CD4-positive, alpha-beta T cell treated with Interleukin-21 for 1 hour (primary cell): ENCODE data around the gene BTG3.

Experiments
- DNase-seq: peaks from one replicate; pipeline ENCODE4 v3.0.0-alpha.2; 2020

The BTG3 gene, protein sequence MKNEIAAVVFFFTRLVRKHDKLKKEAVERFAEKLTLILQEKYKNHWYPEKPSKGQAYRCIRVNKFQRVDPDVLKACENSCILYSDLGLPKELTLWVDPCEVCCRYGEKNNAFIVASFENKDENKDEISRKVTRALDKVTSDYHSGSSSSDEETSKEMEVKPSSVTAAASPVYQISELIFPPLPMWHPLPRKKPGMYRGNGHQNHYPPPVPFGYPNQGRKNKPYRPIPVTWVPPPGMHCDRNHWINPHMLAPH

GRCh38 chr21:17612565-17613241 is at the start of gene BTG3:
Gene BTG3, minus strand, starts transcription at chr21:17612901. Its CDS starts 3,757 bp downstream, at chr21:17609144.
- DNase-seq = peak; percentile 88

DNA sequence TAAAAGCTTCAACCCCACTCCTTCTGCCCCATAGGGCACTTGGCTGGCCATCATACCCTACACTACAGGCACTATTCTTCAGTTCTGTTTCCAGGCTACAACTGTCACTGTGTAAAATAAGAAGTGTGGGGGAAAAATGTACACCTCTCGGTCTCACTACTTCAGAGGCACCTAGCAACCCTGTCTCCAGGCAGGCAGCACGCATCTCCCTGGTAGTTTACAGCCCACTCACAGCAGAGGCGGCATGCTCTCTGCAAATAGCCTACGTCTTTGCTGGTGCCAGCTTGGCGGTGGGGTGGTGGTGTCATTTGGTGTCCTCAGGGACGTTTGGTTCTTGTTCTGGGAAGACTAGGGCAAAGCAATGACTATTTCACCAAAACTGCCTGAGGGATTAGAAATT is 48.2 kb upstream of the BTG3 start:
- no peak for DNase-seq

- DNase-seq = no peak
Measured at GRCh38 chr21:17660452-17660851, 47.8 kb upstream of the BTG3 start.

DNA sequence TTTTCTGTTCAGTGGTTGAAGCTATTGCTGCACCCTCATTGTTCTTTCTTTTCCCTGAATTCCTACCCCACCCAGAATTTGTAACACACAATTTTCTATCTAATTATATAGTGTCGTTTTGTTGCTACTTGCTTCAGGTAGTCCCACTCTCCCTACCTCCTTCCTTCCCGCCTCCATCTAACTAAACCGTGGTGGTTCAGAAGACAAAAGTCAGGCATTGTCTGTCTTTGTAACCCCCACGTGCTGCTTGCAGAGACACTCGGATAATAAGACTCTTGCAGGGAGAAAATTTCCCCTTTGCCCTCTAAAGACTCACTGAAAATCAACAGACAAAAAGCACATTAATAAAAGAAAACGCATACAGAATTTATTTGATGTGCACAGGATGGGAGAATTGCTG is 46.2 kb upstream of the BTG3 start:
- no peak for DNase-seq

GRCh38 chr21:17651526-17651925 is 38.8 kb upstream of the BTG3 start:
- no peak for DNase-seq

- no peak for DNase-seq
Measured at GRCh38 chr21:17650292-17650691, 37.6 kb upstream of the BTG3 start.

- no peak for DNase-seq
Measured at GRCh38 chr21:17646790-17647189, 34.1 kb upstream of the BTG3 start.

DNA sequence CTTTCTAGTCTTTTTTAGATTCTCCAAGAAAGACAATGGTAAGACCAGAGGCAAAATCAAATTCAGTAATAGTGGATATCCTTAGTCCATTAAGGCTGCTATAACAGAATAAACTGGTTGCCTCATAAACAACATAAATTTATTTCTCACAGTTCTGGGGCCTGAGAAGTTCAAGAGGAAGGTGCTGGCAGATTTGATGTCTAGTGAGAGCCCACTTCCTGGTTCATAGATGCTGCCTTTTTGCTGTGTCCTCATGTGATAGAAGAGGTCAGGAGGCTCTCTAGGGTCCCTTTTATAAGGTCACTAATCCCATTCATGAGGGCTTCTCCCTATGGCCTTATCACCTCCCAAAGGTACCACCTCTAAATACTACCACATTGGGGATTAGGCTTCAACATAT is 31.5 kb upstream of the BTG3 start:
- no peak for DNase-seq

- no peak for DNase-seq
Measured at GRCh38 chr21:17640821-17641220, 28.1 kb upstream of the BTG3 start.

DNA sequence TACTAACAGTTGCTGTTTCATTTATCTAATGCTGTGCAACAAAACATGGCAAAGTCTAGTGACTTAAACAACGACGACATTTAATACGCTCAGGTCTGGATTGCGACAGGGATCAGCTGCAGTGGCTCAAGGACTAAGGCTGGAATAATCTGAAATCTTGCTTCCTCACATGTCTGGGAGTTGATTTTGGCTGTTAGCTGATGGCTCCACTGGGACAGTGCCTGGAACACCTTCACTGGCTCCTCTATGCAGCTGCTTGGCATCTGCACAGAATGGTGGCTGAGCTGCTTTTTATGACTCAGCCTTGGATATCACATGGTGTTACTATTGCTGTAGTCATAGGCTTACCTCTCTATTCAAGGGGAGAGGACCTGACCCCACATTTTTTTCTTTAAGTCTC is 24.0 kb upstream of the BTG3 start:
- no peak for DNase-seq

DNA sequence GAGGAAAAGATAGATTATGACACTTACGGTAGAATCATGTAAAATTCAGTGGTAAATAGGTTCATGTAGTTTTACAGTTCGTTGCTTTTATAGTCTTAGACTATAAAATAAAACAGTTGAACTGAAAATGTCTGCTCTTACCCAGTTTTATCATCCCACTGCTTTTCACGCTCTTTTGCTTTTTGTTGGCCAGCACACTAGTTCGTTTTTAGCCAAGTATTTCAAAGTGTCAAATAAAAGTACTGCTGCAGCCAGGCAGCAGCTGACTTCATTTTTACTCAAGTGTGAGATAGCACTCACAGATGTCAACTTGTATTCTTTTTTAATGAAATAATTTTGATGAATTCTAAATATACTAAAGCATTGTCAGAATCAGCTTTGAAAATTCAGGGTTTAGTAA is 18.5 kb upstream of the BTG3 start:
- no peak for DNase-seq

DNA sequence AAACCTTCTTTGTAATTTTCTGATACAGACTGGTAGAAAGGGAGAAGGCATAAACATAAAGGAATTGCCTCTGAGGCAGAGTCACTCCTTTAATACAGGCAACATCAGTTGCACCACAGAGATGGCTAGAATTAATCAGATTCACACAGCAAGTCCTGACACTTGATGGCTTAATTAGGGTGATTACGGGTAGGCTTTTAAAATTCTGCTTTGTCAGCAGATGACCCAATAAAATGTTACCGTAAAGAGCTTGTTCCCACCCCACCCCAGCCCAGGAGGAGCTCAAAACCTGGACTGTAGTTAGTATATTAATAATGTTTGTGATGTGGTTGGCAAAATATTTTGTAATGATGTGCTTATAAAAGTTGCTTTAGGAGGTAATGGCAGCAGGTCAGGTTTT is 9.3 kb upstream of the BTG3 start:
- no peak for DNase-seq

DNA sequence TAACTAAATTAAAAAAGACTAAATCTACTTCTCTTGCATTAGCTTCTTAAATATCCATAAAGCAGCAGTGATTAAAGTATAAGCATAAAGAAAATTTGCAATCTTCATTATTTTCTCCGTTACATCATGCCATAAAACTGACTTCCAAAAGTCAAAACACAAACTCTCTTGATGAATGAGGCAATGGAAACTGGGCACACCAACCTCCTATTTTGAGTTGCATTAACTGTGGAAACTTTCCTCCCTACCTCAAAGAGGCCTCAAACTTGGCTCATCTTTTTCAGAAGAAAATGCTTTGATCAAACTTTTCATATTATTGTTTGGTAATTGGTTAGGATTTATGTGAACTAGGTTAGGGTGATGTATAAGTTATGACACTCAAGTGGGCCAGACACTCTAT is 4.1 kb upstream of the BTG3 start:
- DNase-seq = no peak

- DNase-seq = no peak
Measured at GRCh38 chr21:17613242-17613676, 558 bp upstream of the BTG3 start.

DNA sequence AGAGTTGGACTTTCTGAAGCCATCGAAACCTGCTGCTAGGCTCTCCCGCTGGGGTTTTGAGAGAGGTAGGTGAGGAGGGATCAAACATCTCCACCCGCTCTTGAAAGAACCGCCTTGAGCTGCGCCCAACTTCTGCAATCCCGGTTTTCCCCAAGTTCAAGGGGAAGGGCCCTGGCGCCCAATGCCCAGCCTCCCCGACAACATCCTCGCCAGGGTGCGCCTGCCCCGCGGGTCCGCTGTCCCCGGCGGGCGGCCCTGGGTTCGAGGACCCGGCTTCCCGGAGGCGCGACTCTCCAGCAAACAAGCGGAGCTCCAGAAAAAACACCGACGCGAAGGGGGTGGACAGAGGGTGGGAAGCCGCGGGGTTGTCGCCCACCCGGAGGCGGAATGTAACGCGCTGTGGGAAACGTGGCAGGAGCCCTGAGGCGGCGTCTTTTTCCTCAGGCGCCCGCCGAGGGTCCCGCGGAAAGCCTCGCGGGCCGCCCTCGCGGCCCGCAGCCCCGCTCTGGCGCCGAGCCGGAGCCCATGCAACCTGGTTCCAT is 607 bp downstream of the BTG3 start:
- peak; percentile 28 for DNase-seq

DNA sequence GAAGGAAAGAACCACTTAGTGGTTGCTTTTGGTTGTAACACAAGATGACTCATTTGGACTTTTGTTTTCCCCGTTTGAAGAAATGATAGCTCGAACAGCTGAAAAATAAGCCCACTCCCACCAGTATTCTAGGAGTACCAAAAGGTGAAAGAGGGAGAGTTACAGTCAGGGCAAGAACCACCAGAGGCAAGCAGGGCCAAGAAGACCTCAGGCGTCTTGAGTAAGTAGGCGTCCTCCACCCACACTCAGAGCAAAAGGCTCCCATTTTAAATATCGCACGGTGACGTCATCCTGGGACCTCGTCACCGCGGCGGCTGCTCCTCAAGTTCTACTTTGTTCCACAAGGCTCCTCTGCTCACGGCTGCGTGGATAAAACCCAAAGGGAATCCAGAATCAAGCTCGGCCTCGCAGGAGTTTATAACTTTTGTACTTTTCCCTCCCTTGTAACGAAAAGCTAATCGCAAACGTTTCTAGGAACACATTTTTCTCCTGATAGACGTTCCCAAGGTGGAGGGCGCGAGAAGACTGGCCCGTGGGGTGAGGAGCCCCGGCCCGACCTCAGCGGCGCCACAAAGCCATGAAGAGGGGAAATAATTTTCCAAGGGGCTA is 1.2 kb downstream of the BTG3 start:
- DNase-seq = peak; percentile 84

- DNase-seq = no peak
Measured at GRCh38 chr21:17610911-17611310, 1.8 kb downstream of the BTG3 start.

DNA sequence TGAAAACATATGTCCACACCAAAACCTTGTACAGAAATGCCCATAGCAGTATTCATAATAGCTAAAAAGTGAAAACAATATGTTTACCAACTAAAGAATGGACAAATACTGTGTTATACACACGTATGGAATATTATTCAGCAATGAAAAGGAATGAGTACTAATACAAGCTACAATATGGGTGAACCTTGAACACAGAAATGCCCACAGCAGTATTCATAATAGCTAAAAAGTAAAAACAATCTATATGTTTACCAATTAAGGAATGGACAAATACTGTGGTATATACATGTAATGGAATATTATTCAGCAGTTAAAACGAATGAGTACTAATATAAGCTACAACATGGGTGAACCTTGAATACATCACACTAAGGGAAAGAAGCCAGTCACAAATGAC is 3.0 kb downstream of the BTG3 start:
- DNase-seq = no peak

DNA sequence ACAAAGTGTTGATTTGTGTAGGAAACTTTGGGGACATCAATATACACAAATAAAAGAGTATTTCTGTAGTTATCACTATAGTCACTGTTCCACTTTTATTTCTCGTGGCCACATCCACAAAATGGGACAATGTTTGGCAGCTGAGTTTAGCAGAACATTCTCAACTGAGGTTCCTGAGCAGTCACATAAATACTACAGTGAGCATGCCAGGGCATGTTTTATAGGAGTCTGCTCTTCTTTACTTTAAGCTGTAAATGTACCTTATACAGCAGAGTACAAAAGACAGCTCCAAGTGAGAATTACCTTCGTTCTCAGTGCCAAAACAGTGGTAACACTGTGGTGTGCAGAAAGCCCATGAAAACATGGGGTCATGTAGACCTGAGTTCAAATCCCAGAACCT is 5.0 kb downstream of the BTG3 start:
- no peak for DNase-seq

DNA sequence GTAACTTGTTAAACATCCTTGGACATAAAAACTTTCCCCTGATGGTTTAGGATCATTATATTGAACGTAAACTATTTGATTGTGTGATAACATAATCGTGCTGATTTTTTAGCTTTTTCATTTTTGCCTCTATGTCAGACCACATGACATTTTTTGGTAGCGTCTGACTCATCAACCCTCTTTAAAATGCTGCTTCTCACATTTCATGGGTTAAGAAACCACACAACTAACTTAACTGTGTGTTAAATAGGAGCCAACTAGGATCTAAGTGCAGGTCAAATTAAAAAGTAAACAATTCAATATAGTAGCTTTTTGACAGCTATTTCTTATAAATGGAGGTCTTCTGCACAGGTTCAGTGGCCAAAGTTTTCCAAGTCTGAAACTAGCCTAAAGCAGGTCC is 9.8 kb downstream of the BTG3 start:
- no peak for DNase-seq

GRCh38 chr21:17598437-17598836 is 14.3 kb downstream of the BTG3 start:
- no peak for DNase-seq

GRCh38 chr21:17597680-17598079 is 15.0 kb downstream of the BTG3 start:
- DNase-seq = no peak

- DNase-seq = no peak
Measured at GRCh38 chr21:17590430-17590829, 22.3 kb downstream of the BTG3 start.

GRCh38 chr21:17585875-17586450 is 26.7 kb downstream of the BTG3 start:
- DNase-seq = peak; percentile 54
